MCF 10A (cell line): Measurements from ENCODE around the gene PSME3IP1. TPM values are rescaled to one million over a fixed set of nuclear protein-coding genes. Genes with fewer than 3 reads are reported as not detected.

ENCODE experiments used
- BruUV-seq: library from RNA; stranded (reverse); fragments of 400-500 nt; replicated peaks from 2 replicates; lab custom pipeline; 2021; lab: Mats Ljungman, UMichigan
- CTCF ChIA-PET: fragments of 300-600 bp; sonication (Branson Sonifier 250); formaldehyde crosslinking; extraction: SDS; loops from one replicate; lab custom pipeline; 2021; ENCODE audit warnings: antibody characterized with exemption, inconsistent platforms; lab: Yijun Ruan, JAX
- POLR2A ChIA-PET: fragments of 300-600, 350-650 bp; sonication (Branson Sonifier 250); formaldehyde crosslinking; extraction: SDS; loops from one replicate; lab custom pipeline; 2020; ENCODE audit warnings: antibody characterized with exemption, inconsistent platforms; lab: Yijun Ruan, JAX
- DNase-seq: peaks from one replicate; pipeline ENCODE4 v3.0.0-alpha.2; 2018; ENCODE audit not compliant: unreplicated experiment
- H3K27ac Mint-ChIP-seq: one replicate; pipeline ENCODE4 v1.8.0; 2022; ENCODE audit warnings: mild to moderate bottlenecking, low read depth, mixed read lengths; ENCODE audit not compliant: unreplicated experiment
- H3K27me3 Mint-ChIP-seq: one replicate; pipeline ENCODE4 v1.8.0; 2022; ENCODE audit warnings: mixed read lengths; ENCODE audit not compliant: insufficient read depth, unreplicated experiment
- H3K36me3 Mint-ChIP-seq: one replicate; pipeline ENCODE4 v1.8.0; 2022; ENCODE audit warnings: mild to moderate bottlenecking, moderate library complexity, mixed read lengths; ENCODE audit not compliant: insufficient read depth, unreplicated experiment
- H3K4me1 Mint-ChIP-seq: one replicate; pipeline ENCODE4 v1.8.0; 2022; ENCODE audit warnings: mixed read lengths; ENCODE audit not compliant: insufficient read depth, unreplicated experiment
- H3K4me3 Mint-ChIP-seq: one replicate; pipeline ENCODE4 v1.8.0; 2022; ENCODE audit warnings: mild to moderate bottlenecking, moderate library complexity, mixed read lengths; ENCODE audit not compliant: unreplicated experiment
- H3K9me3 Mint-ChIP-seq: one replicate; pipeline ENCODE4 v1.8.0; 2022; ENCODE audit warnings: mixed read lengths; ENCODE audit not compliant: unreplicated experiment
- CTCF ChIP-seq: fragments of 200-600 bp; IDR thresholded peaks from one replicate; pipeline ENCODE4 v1.8.0; 2022; ENCODE audit warnings: antibody characterized with exemption, mild to moderate bottlenecking; ENCODE audit not compliant: unreplicated experiment
- intact Hi-C: fragments of 100-400 bp; cut with micrococcal nuclease; formaldehyde crosslinking; loops from 2 replicates; pipeline ENCODE4 v1.14.1; 2022
- total RNA-seq: library from RNA; stranded (reverse); gene quantifications from 2 replicates; pipeline ENCODE4 v1.2.3, GENCODE V29; 2022

The PSME3IP1 gene
- total RNA-seq, 1 experiment from 2014 or later, result 107 TPM

- POLR2A ChIA-PET, result interaction anchor here (1.4 to 1.5 kb wide), 2 partner anchors 18 to 35 kb away, joined by 3 read pairs; partner anchors contain the start of gene CPNE2
- H3K27me3 Mint-ChIP-seq, result no peaks in the 10 kb centered on the region
These were observed 58.6 kb downstream of the PSME3IP1 start for GRCh38 chr16:57127037-57127763.

GRCh38 chr16:57126411-57126810 is 59.4 kb downstream of the PSME3IP1 start:
- no TSS peak for BruUV-seq
- Mint-ChIP-seq H3K4me3 (no peak overlapping the region), H3K9me3 (no peaks in the 10 kb centered on the region), H3K36me3 (peaks cover 3% of the 10 kb centered on the region), H3K4me1 (no peaks in the 10 kb centered on the region), H3K27me3 (no peaks in the 10 kb centered on the region), H3K27ac (no peak overlapping the region)
- ChIA-PET CTCF (interaction anchor here (1.6 kb wide), 1 partner anchor 42 kb away, joined by 5 read pairs; no protein-coding TSS in a partner anchor), POLR2A (interaction anchor here (1.5 kb wide), 1 partner anchor 19 kb away, joined by 3 read pairs; no protein-coding TSS in a partner anchor)
- intact Hi-C loops, result no loop called here
- no peak for DNase-seq
- TF ChIP-seq CTCF, result no peak

More at GRCh38 chr16:57127037-57127763, 58.6 kb downstream of the PSME3IP1 start:
- H3K27ac Mint-ChIP-seq, result no peak overlapping the region
- H3K4me3 Mint-ChIP-seq, result no peak overlapping the region
- no peaks in the 10 kb centered on the region for H3K9me3 Mint-ChIP-seq
- H3K36me3 Mint-ChIP-seq, result no peaks in the 10 kb centered on the region
- TF ChIP-seq CTCF, result no peak
- CTCF ChIA-PET, result interaction anchor here (1.5 to 1.6 kb wide), 2 partner anchors 25 to 42 kb away, joined by 4 to 5 read pairs; no protein-coding TSS in a partner anchor
- BruUV-seq, result no TSS peak
- H3K4me1 Mint-ChIP-seq, result no peaks in the 10 kb centered on the region
- intact Hi-C loops, result no loop called here
- DNase-seq, result no peak

DNA sequence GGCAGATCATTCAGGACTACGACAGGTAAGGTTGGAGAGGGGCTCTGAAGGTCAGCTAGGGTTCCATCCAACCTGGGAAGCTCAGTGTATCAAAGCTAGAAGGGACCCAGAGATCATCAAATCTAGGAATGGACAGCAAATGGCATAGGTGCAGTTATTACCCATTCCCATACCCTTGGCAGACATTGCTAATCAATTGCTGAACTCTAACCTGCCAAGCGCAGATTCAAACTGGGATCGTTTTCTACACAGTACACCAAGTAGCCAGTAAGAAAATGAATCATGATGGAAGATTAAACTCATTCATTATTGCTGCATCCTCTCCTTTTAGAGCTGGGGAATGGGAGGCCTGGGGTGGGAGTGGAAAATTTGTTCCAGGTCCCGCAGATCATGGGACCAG is 59.9 kb downstream of the PSME3IP1 start:
- no peak for TF ChIP-seq CTCF
- intact Hi-C loops, result no loop called here
- H3K27me3 Mint-ChIP-seq, result no peaks in the 10 kb centered on the region
- H3K4me3 Mint-ChIP-seq, result no peak overlapping the region
- no peak overlapping the region for H3K27ac Mint-ChIP-seq
- CTCF ChIA-PET, result interaction anchor here (1.6 kb wide), 1 partner anchor 41 kb away, joined by 5 read pairs; no protein-coding TSS in a partner anchor
- POLR2A ChIA-PET, result interaction anchor here (0.7 kb wide), 1 partner anchor 55 kb away, joined by 3 read pairs; no protein-coding TSS in a partner anchor
- no peak for DNase-seq
- no peaks in the 10 kb centered on the region for H3K4me1 Mint-ChIP-seq
- H3K36me3 Mint-ChIP-seq, result peaks cover 6% of the 10 kb centered on the region
- BruUV-seq, result no TSS peak
- H3K9me3 Mint-ChIP-seq, result no peaks in the 10 kb centered on the region

DNA sequence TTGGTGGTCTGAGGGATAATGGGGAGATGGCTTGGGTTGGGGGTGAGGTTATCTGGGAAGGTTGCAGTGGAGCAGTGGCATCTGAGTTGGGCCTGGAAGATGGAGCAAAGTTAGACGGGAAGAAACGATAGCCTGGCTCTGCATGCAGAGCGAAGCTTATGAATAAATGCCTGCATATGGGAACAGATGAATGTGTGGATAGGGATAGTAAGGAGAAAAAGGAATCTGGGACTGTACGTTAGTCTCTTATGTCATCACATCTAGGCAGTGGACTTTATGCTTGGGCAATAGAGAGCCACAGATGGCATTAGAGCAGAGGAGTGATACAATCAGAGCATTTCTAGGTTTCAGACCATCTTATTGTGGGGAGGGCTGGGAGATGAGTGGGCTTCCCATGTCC is 60.5 kb downstream of the PSME3IP1 start:
- ChIA-PET POLR2A (interaction anchor here (0.7 kb wide), 1 partner anchor 55 kb away, joined by 3 read pairs; no protein-coding TSS in a partner anchor), CTCF (no interaction called here)
- Mint-ChIP-seq H3K4me3 (no peak overlapping the region), H3K4me1 (no peaks in the 10 kb centered on the region), H3K9me3 (no peaks in the 10 kb centered on the region), H3K27me3 (no peaks in the 10 kb centered on the region), H3K36me3 (peaks cover 6% of the 10 kb centered on the region), H3K27ac (no peak overlapping the region)
- intact Hi-C loops, result no loop called here
- no peak for DNase-seq
- TF ChIP-seq CTCF, result no peak
- BruUV-seq, result no TSS peak
